ENCODE results near the gene PHIP. TPM values are rescaled to one million over a fixed set of nuclear protein-coding genes. Genes with fewer than 3 reads are reported as not detected.
"Not testable (repeated sequence)": the region's sequence is repeated elsewhere in the genome, so short reads cannot be mapped to it uniquely, and the experiment has no call there.

PHIP gene
- total and polyA plus RNA-seq, 8 donors, result 27.3 to 82.2 (median 69.2) TPM

- Histone ChIP-seq H3K4me1 (no peaks in the 10 kb centered on the region), H3K4me3 (no peak overlapping the region), H3K27me3 (no peaks in the 10 kb centered on the region), H3K27ac (no peak overlapping the region), H3K36me3 (no peaks in the 10 kb centered on the region), H3K9me3 (no peaks in the 10 kb centered on the region)
- DNase-seq (no peak), ATAC-seq (no peak)
- intact Hi-C loops (cut with DNase I), result no loop called here
- no peak for TF ChIP-seq CTCF (IDR thresholded peaks at IDR 0.05)
These were observed 37.6 kb upstream of the PHIP start for GRCh38 chr6:79115553-79116182.

GRCh38 chr6:79111549-79111948 is 33.5 kb upstream of the PHIP start:
- Histone ChIP-seq H3K27me3 (no peaks in the 10 kb centered on the region), H3K4me1 (no peaks in the 10 kb centered on the region), H3K27ac (no peak overlapping the region), H3K9me3 (no peaks in the 10 kb centered on the region), H3K36me3 (no peaks in the 10 kb centered on the region), H3K4me3 (no peak overlapping the region)
- TF ChIP-seq CTCF (IDR thresholded peaks at IDR 0.05), result no peak
- no peak for ATAC-seq
- intact Hi-C loops (cut with DNase I), result no loop called here
- no peak for DNase-seq

GRCh38 chr6:79101164-79101563 is 23.1 kb upstream of the PHIP start:
- H3K27me3 ChIP-seq, result no peaks in the 10 kb centered on the region
- H3K27ac ChIP-seq, result no peak overlapping the region
- H3K4me3 ChIP-seq, result no peak overlapping the region
- DNase-seq (no peak), ATAC-seq (no peak)
- no peaks in the 10 kb centered on the region for H3K36me3 ChIP-seq
- TF ChIP-seq CTCF (IDR thresholded peaks at IDR 0.05), result no peak
- intact Hi-C loops (cut with DNase I), result no loop called here
- no peaks in the 10 kb centered on the region for H3K9me3 ChIP-seq
- H3K4me1 ChIP-seq, result no peaks in the 10 kb centered on the region

- Histone ChIP-seq H3K4me3 (no peak overlapping the region), H3K4me1 (no peaks in the 10 kb centered on the region), H3K27me3 (no peaks in the 10 kb centered on the region), H3K36me3 (no peaks in the 10 kb centered on the region), H3K9me3 (no peaks in the 10 kb centered on the region), H3K27ac (no peak overlapping the region)
- DNase-seq, result no peak
- ATAC-seq, result no peak
- intact Hi-C loops (cut with DNase I), result no loop called here
- TF ChIP-seq CTCF (IDR thresholded peaks at IDR 0.05), result no peak
These were observed 22.2 kb upstream of the PHIP start for GRCh38 chr6:79100304-79100703.

- ATAC-seq (no peak), DNase-seq (no peak)
- intact Hi-C loops (cut with DNase I), result no loop called here
- no peak for TF ChIP-seq CTCF (IDR thresholded peaks at IDR 0.05)
- Histone ChIP-seq H3K27ac (no peak overlapping the region), H3K9me3 (no peaks in the 10 kb centered on the region), H3K4me3 (no peak overlapping the region), H3K27me3 (no peaks in the 10 kb centered on the region), H3K4me1 (no peaks in the 10 kb centered on the region), H3K36me3 (no peaks in the 10 kb centered on the region)
These were observed 16.9 kb upstream of the PHIP start for GRCh38 chr6:79094938-79095337.

- H3K4me1 ChIP-seq; H3K27ac ChIP-seq; H3K36me3 ChIP-seq; H3K27me3 ChIP-seq; H3K4me3 ChIP-seq; DNase-seq; ATAC-seq; H3K9me3 ChIP-seq; intact Hi-C loops (cut with DNase I): not testable (repeated sequence)
These were observed 13.7 kb upstream of the PHIP start for GRCh38 chr6:79091801-79092200.
